Fibroblast of skin of back (primary cell): ENCODE measurements around the gene BCAP29.
"Not testable (repeated sequence)": the region's sequence is repeated elsewhere in the genome, so short reads cannot be mapped to it uniquely, and the experiment has no call there.

Experiments used
- DNase-seq: peaks from one replicate; pipeline ENCODE4 v3.0.0-alpha.2; 2013

The BCAP29 gene

DNA sequence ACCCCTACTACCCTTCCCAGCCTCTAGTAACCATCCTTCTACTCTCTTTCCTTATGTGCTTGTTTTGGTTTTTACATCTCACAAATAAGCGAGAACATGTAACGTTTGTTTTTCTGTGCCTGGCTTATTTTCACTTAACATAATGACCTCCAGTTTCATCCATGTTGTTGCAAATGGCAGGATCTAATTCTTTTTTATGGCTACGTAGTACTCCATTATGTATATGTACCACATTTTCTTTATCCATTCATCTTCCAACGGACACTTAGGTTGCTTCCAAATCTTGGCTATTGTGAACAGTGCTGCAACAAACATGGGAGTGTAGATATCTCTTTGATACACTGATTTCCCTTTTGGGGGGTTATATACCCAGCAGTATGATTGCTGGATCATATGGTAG lies 47.0 kb downstream of the BCAP29 start:
- no peak for DNase-seq

DNA sequence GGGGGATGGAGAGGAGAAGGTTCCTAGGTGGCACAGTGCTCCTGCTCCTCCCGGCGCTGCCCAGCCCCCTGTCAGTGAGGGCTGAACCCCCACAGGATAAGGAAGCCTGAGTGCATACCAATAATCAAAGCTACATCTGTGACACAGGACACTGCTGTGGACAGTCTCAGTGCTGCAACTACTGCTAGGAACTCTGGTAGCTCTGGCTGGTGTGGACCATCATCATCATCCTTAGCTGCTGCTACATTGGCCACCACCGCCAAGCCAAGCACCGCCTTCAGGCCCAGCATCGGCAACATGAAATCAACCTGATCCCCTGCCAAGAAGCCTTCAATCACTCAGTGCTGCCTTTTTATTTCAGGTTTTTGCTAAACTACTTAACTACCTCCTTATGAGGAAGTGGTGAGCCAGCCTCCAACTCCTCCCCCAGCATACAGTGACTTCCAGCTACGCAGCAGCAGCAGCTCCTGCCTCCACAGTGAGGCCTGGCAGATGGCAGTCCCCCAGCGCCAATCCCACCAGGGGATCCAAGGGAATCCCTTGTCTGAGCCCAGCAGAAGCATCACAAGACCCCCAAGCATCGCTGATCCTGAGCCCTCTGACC lies 48.5 kb downstream of the BCAP29 start:
- DNase-seq = no peak

DNA sequence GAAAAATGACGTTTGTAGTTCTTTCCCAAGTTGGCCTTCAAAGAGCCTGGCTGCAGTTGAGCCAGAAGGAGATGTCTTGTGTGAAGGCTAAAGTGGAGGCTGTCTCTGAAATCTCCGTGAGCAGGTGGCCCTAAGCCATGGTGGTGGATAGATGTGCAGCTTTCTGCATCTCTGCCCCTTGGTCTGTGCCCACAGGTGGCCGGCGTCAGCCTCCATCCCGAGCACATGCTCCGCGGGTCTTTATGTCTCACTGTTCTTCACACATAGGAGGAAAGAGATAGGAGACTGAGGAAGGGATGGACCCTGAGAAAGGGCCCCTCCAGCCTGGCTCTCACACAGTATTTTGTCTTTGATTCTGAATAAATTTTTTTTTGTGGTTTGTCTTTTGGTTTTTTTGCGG lies 50.3 kb downstream of the BCAP29 start:
- DNase-seq = no peak

DNA sequence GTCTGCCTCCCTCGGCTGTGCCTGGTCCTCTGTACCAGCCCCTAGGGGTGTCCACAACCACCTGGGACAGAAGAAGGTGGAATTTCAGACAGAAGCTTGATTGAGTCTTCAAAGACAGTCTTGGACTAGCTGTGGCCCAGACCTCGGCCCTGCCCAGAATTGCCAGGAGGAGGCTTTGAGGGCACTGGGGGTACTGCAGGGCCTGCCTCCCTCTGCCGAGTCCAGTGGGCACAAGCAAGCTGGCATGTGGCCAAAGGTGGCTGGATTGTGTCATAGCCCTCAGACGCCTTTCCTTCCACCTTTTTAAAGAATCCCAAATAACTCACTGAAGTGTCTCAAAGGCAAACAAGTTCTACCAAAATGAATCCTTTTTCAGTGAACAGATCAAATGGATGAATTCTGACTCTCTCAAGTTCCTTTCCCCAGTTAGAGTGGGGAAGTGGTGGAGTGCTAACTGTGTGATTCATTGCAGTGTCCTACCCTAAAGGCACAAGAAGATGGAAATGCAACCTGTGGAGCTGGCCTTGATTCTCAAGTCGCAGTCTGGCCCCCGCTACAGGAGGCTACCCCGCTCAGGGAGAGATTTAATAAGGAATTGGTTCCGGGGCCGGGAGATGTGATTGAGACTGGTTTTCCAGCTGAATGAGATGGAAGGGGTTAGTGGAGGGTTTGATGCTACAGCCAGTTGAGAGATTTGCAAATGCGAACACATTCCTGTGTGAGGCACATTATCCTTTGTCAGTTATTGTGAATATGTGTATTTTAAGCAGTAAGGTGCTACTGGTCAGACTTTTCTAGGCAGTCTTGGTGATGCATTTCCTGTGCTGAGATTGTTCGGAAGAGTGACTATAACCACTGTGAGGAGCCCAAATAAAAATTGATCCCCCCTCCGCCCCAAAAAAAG lies 51.8 kb downstream of the BCAP29 start:
- DNase-seq = no peak

DNA sequence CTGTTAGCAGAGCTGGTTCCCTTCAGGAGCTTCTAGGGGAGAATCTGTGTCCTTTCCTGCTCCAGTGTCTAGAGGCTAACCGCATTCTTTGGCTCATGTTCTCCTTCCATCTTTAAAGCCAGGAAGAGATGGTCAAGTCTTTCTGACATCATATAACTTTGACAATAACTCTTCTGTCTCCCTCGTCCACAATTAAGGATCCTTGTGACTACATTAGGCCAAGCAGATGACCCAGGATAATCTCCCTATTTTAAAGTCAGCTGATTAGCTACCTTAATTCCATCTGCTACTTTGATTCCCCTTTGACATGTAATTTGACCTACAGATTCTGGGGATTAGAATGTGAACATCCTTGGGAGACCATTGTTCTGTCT lies 52.4 kb downstream of the BCAP29 start:
- DNase-seq = no peak

DNA sequence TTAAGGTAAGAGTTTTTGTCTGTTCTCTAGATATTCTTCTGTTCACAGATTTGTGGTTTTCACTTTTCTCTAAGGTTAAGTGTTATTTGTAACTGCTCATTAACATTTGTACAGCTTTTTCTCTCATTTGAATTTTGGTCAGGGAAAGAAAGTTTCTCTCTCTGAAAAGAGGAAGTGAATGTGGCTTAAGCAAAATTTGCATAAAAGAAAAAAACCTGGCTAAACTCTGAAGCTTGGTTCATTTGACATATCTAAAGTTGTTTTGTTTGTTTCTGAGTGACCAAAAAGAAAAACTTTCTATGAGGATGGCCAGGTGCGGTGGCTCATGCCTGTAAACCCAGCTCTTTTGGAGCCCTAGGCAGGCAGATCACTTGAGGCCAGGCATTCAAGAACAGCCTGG lies 58.5 kb downstream of the BCAP29 start:
- no peak for DNase-seq

DNA sequence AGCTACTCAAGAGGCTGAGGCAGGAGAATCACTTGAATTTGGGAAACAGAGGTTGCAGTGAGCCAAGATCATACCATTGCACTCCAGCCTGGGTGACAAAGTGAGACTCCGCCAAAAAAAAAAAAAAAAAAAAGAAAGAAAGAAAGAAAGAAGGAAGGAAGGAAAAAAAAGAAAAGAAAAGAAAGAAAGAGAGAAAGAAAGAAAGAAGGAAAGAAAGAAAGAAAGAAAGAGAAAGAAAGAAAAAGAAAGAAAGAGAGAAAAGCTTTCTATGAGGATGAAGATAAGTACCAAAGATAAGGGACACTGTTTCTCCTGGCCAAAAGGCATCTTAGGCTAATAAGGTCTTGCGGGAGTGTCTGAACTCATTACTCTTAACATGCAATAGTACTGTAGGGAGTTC lies 59.0 kb downstream of the BCAP29 start:
- DNase-seq = not testable (repeated sequence)

DNA sequence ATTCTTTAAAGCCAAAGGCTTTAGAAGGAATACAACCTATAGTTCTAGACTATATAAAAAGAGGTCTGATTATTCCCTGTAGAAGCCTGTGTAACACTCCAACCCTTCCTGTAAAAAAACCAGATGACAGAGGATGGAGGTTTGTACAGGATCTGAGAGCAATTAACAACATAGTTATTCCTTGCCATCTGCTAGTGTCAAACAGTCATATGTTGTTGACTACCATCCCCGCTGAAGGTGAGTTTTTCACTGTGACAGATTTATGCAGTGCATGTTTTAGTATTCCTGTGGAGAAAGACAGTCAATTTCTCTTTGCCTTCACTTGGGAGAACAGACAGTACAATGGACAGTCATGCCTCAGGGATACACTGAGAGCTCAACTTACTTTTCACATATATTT lies 61.6 kb downstream of the BCAP29 start:
- DNase-seq = no peak

DNA sequence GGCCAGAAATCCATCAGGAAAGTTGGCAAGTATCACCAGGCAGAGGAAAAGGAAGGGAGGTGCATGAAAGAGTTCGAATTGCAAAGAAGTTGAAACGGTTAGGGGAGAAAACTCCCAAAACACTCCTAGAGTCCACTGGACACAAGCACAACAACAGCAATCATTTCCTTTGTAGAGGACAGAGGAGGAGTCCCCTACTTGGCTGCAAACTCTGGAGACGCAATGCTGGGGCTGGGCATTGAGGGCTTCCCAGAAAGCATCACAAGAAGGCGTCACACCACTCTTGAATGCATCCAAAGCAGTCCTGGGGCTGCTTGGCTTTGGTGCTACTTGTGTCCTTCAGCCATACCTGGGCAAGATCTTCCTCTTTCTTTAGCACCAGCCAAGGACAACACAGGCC lies 62.5 kb downstream of the BCAP29 start:
- no peak for DNase-seq

DNA sequence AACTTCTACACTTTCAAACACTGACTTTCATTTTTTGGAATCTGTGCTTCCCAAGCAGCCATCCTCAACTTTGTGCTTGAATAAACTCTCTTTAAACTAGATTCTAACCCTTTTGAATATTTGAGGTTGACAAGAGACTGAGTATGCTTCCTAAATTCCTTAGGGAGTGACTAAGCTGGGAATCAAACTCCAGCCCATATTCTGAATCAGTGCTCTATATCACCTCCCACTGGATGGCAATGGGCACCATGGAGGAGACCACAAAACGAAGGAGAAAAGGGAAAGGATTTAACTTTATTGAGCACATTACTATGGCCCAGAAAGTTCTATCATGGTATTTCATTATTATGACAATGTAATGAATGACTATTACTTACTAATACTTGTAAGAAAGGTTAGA lies 63.4 kb downstream of the BCAP29 start:
- peak; percentile 81 for DNase-seq

DNA sequence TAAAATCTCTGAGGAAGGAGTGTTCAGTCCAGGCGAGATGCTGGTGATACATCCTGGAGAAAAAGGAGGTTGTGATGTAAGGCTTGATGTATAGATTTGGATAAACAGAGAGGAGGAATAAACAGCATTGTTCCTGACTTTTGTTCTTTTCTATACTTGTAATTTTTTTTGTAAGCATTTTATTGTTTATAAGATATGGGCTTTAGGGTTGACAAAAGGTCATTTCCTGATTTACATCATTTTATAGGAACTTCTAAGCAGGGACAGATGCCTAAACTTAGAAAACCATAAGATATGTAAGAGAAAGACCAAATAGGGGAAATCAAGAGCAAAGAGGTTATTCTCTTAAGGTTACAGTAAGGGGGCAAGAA lies 63.9 kb downstream of the BCAP29 start:
- DNase-seq = no peak

DNA sequence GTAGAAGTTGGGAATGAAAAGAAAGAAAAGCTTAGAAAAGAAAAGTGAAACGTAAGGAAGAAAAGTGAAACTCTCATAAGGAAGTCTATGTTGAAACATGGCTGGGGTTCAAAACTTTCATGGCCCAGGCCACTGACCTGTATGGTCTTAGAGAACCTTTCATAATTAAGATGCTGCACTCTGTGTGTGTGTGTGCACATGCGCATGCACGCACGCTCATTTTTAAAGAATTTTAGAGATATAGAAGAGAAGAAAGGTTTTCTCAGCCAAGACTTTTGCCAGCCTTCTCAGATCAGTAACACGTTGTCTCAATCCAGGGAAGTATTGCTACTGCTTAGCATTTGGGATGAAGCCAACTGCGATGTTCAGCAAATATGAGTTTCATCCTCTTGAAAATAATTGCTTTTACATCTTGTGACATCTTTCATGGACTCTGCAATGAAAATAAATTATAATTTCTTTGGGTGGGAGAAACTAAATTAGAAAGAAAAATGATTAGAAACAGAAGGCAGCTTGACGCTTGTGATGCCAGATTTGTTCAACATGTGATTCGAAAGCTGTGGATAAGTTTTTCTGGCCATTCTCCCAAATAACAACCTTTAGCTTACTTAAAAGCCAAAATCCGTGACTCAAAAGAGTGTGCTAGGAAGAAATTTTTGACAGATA lies 64.4 kb downstream of the BCAP29 start:
- no peak for DNase-seq

DNA sequence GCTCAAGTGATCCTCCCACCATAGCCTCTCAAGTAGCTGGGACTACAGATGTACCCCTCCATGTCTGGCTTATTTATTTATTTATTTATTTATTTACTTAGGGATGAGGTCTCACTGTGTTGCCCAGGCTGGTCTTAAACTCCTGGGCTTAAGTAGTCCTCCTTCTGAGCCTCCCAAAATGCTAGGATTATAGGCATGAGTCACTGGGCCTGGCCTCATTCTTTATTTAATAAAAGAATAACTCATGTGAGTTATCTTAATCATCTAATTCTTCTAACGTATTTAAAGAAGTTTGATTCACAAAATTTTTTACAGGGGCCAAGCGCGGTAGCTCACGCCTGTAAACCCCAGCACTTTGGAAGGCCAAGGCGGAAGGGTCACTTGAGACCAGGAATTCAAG lies 72.6 kb downstream of the BCAP29 start:
- DNase-seq = no peak

DNA sequence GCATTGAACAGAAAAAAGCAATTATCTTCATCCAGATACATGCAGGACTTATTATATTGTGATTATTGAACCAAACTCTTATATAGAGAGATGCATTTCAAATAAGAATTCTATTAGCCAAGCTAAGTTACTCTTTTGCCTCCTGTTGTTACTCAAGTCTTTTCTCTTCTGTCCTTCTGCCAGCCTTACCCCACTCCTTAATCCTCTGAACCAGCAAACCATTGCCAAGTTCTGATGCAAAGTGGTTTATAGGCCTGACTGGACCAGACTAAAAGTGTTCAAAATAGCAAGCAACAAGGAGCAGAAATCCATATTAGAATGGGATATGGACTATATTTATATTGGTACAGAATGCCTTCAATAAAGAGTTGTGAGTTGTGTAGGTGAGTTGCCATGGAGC lies 78.4 kb downstream of the BCAP29 start:
- DNase-seq = no peak

DNA sequence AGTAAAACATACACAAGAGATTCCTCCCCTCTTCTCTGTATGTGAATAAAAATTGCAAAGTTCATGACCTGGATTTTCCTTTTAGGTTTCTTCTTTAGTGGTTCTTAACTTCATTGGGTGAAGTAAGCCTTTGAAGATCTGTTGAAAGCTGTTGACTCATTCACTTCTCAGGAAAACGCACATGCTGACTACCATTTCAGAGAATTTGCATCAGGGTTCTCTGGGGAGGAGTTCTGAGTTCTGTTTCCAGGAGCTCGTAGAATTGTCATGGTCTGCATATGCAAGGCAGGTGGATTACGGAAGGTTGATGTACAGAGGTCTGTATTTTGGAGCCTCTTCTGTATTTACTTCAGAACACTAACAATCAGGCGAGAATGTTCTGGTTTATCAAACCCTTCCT lies 79.6 kb downstream of the BCAP29 start:
- DNase-seq = peak; percentile 66

DNA sequence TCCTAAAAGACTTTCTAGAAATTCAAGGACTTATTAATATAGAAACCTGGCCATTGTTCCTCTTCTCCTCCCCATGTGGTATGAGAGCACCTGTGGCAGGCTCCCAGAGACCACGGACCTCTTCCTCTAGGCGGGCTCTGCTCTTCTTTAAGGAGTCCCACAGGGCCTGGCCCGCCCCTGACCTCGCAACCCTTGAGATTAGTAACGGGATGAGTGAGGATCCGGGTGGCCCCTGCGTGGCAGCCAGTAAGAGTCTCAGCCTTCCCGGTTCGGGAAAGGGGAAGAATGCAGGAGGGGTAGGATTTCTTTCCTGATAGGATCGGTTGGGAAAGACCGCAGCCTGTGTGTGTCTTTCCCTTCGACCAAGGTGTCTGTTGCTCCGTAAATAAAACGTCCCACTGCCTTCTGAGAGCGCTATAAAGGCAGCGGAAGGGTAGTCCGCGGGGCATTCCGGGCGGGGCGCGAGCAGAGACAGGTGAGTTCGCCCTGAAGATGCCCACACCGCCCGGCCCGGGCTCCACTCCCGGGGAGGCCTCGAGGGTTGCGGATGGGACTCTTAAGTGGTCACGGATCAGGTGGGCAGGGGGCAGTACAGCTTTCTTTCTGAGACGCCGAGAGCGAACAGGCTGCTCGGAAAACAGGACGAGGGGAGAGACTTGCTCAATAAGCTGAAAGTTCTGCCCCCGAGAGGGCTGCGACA lies 80.5 kb downstream of the BCAP29 start, which contains the start of gene SLC26A4:
Gene SLC26A4 (plus strand): TSS at position 448 of the 700 bp plus-strand sequence. CDS start 814 bp downstream, outside the sequence.
- no peak for DNase-seq

DNA sequence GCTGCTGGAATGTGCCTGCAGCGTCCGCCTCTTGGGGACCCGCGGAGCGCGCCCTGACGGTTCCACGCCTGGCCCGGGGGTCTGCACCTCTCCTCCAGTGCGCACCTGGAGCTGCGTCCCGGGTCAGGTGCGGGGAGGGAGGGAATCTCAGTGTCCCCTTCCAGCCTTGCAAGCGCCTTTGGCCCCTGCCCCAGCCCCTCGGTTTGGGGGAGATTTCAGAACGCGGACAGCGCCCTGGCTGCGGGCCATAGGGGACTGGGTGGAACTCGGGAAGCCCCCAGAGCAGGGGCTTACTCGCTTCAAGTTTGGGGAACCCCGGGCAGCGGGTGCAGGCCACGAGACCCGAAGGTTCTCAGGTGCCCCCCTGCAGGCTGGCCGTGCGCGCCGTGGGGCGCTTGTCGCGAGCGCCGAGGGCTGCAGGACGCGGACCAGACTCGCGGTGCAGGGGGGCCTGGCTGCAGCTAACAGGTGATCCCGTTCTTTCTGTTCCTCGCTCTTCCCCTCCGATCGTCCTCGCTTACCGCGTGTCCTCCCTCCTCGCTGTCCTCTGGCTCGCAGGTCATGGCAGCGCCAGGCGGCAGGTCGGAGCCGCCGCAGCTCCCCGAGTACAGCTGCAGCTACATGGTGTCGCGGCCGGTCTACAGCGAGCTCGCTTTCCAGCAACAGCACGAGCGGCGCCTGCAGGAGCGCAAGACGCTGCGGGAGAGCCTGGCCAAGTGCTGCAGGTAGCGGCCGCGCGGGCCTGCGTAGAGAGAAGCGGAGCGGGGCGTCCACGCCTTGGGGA lies 81.2 kb downstream of the BCAP29 start:
- DNase-seq = peak; percentile 41

DNA sequence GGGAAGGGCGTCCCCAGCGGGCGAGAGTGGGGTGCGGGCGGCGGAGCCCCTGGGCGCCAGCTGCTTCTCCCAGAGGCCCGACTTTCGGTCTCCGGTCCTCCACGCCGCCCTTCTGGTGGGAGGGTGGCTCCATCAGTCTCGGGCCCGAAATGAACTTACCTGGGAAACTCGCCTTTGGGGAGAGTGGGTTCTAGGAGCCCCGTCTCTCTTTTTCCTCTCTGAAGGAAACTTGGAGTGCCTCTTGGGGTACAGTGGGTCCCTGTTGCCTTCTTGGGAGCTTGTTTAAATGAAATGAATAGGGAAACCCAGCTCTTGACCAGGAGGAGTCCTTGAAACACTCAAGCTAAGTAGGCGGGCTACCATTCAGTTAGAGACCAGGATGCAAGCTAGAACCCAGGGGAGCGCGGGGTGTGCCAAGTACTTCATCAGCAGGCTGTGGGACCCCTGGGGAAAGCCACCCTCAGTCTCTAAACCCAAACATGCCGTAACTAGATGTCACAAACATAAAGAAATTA lies 81.9 kb downstream of the BCAP29 start:
- DNase-seq = no peak

DNA sequence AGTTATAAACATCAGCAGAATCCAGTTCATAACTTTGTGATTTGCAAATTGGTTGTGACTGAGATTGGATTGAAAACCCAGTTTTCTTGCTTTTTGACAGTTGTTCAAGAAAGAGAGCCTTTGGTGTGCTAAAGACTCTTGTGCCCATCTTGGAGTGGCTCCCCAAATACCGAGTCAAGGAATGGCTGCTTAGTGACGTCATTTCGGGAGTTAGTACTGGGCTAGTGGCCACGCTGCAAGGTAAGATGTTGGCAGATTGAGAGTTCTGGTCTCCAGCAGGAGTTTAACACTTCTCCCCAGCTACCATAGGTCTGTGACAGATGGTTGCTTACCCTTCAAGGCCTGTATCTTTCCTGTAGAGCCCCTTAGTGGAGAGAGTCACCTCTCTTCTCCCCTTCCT lies 83.2 kb downstream of the BCAP29 start:
- DNase-seq = no peak

DNA sequence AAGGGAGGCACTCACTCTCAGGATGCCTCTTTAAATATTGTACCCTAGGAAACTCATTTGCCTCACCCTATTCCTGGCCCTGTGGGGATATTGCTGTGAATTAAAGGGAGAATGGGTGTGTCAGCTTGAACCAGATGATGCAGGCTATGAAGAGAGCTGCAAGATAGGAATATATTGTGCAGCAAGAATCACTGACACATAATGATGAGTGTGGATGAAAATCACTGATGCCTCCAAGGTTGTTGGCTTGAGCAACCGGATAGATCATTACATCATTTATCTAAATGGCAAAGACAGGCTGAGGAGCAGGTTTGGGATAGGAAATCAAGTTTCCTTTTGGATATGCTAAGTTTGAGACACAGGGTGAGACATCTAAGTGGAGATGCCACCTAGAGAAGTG lies 86.7 kb downstream of the BCAP29 start:
- no peak for DNase-seq

DNA sequence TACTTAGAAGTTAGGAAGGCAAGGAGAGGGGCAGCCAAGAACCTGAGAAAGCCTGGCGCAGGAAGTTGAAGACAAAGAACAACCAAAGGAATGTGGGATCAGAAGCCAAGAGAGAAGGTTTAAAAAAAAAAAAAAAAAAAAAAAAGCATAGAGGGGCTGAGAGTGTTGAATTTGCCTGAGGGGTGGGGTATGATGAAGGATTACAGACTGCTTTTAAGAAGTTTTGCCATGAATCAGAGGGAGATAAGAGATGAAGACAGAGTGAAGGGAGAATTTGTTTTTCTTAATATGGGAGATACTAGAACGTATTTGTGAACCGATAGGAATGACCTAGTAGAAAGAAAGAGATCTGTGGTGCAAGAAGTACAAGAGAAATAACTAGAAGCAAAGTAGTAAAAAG lies 87.3 kb downstream of the BCAP29 start:
- no peak for DNase-seq

DNA sequence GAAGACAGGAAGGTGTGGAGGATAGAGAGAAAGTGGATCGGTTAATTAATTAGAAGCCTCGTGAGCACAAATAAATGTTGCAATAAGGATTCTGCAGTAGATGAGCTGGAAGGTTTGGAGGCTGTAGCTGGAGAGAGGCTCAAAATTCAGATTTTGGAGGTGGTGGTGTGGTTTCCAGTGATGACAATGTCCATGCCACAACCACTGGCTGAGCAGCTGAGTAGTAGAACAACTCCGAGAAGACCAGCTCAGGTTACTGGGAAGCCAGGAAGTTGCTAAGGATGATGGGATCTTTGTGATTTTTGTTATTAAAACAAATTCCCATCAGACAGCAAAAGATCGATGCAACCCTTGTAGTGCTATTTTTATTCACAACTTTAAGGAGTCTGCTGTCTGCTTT lies 88.2 kb downstream of the BCAP29 start:
- no peak for DNase-seq
